Measurements from ENCODE around the gene KCTD20. TPM values are rescaled to one million over a fixed set of nuclear protein-coding genes. Genes with fewer than 3 reads are reported as not detected.
"Not testable (repeated sequence)": the region's sequence is repeated elsewhere in the genome, so short reads cannot be mapped to it uniquely, and the experiment has no call there.

The KCTD20 gene
- total and polyA plus RNA-seq, 11 donors: 8.3 to 43.9 (median 27.7) TPM

DNA sequence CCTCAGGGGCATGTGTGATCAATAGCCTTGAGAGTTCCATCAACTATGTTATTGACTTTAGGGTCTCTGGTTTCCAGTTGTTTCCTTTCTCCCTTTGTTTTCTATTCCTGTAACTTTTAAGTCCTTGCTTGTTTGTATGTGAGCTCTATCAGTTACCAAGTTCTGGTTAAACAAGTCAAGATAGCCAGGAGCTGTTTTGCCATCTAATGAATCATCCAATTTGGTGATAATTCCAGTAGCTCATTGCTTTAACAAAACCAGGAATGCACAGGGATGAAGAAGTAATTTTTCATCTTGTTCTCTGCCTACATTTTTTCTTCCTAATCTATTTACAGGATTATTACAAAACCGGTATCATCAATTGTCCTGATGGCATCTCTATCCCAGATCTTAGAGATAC, 36.5 kb downstream of the KCTD20 start:
- no peak overlapping the region for H3K27ac ChIP-seq

DNA sequence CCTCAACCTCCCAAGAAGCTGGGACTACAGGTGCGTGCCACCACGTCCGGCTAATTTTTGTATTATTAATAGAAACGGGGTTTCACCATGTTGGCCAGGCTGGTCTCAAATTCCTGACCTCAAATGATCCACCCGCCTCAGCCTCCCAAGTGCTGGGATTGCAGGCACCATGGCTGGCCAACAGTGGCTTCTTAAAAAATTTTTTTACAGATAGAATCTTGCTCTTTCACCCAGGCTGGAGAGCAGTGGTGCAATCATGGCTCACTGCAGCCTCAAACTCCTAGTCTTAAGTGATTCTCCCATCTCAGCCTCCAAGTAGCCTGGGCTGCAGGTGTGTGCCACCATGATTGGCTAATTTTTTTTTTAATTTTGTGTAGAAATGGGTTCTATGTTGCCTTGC, 40.5 kb downstream of the KCTD20 start:
- WGBS, 4 donors: 83 to 94% (median 91%) methylated on average over 5 of the region's 5 CpGs
- DNase-seq; H3K27ac ChIP-seq; H3K4me3 ChIP-seq; H3K27me3 ChIP-seq; ATAC-seq; H3K9me3 ChIP-seq; intact Hi-C loops (cut with DNase I): not testable (repeated sequence)
- peaks cover 0 to 95% (median 92%) of the 10 kb centered on the region in 9 donors for H3K36me3 ChIP-seq
- H3K4me1 ChIP-seq: peaks cover 0 to 12% (median 6%) of the 10 kb centered on the region in 12 donors

More for the DNA sequence above, 36.5 kb downstream of the KCTD20 start:
- intact Hi-C loops (cut with DNase I): no loop called here
- Histone ChIP-seq H3K4me3 (no peak overlapping the region), H3K9me3 (no peaks in the 10 kb centered on the region), H3K36me3 (peaks cover 0 to 85% (median 73%) of the 10 kb centered on the region in 9 donors), H3K27me3 (no peaks in the 10 kb centered on the region), H3K4me1 (peaks cover 0 to 9% (median 0%) of the 10 kb centered on the region in 12 donors)
- DNase-seq (no peak), ATAC-seq (no peak)
- WGBS, 4 donors: 90 to 100% (median 94%) methylated on average over 1 of the region's 1 CpG
- TF ChIP-seq POLR2A (IDR thresholded peaks at IDR 0.05): no peak
- TF ChIP-seq, protein P1, sequence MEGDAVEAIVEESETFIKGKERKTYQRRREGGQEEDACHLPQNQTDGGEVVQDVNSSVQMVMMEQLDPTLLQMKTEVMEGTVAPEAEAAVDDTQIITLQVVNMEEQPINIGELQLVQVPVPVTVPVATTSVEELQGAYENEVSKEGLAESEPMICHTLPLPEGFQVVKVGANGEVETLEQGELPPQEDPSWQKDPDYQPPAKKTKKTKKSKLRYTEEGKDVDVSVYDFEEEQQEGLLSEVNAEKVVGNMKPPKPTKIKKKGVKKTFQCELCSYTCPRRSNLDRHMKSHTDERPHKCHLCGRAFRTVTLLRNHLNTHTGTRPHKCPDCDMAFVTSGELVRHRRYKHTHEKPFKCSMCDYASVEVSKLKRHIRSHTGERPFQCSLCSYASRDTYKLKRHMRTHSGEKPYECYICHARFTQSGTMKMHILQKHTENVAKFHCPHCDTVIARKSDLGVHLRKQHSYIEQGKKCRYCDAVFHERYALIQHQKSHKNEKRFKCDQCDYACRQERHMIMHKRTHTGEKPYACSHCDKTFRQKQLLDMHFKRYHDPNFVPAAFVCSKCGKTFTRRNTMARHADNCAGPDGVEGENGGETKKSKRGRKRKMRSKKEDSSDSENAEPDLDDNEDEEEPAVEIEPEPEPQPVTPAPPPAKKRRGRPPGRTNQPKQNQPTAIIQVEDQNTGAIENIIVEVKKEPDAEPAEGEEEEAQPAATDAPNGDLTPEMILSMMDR (IDR thresholded peaks at IDR 0.05): no peak

DNA sequence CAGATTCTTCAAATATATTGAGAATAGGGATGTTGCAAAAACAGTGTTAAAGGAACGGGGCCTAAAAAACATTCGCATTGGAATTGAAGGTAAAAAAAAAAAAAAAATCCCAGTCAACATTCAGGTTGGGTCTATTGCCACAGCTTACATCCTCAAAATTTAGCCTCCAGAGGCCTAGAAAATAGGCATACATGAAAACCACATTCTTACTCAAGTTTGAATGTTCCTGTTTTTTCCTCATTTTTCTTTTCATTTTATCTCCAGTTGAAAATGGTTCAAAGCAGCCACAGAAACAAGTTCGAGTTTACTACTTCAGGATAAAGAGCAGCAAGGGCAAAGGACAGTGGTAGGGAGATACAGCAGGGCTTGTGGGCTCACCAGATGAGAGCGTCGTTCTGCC, 41.9 kb downstream of the KCTD20 start:
- H3K27ac ChIP-seq: no peak overlapping the region
- TF ChIP-seq, protein P1 (IDR thresholded peaks at IDR 0.05): no peak
- no peak for TF ChIP-seq POLR2A (IDR thresholded peaks at IDR 0.05)
- no peak overlapping the region for H3K4me3 ChIP-seq
- no peak for ATAC-seq
- intact Hi-C loops (cut with DNase I): no loop called here
- H3K9me3 ChIP-seq: no peaks in the 10 kb centered on the region
- H3K36me3 ChIP-seq: peaks cover 0 to 94% (median 88%) of the 10 kb centered on the region in 9 donors
- DNase-seq: no peak
- WGBS, 4 donors: 89 to 92% (median 90%) methylated on average over 5 of the region's 5 CpGs
- peaks cover 0 to 21% (median 12%) of the 10 kb centered on the region in 12 donors for H3K4me1 ChIP-seq
- no peaks in the 10 kb centered on the region for H3K27me3 ChIP-seq

GRCh38 chr6:36487698-36488097, 44.9 kb downstream of the KCTD20 start:
- DNase-seq (no peak), ATAC-seq (no peak)
- 92 to 100% (median 99%) methylated on average over 1 of the region's 1 CpG for WGBS, 4 donors
- TF ChIP-seq, protein P1 (IDR thresholded peaks at IDR 0.05): no peak
- TF ChIP-seq POLR2A (IDR thresholded peaks at IDR 0.05): no peak
- Histone ChIP-seq H3K9me3 (no peaks in the 10 kb centered on the region), H3K4me3 (no peak overlapping the region), H3K27me3 (no peaks in the 10 kb centered on the region), H3K4me1 (peaks cover 0 to 21% (median 14%) of the 10 kb centered on the region in 12 donors), H3K36me3 (peaks cover 0 to 87% (median 60%) of the 10 kb centered on the region in 9 donors), H3K27ac (peak overlapping the region in 2 of 12 donors; percentile 3 to 11)
- intact Hi-C loops (cut with DNase I): no loop called here

- no peaks in the 10 kb centered on the region for H3K27me3 ChIP-seq
- H3K9me3 ChIP-seq: no peaks in the 10 kb centered on the region
- ATAC-seq (peak; percentile 45 to 70 (median 60)), DNase-seq (no peak)
- no peak overlapping the region for H3K4me3 ChIP-seq
- TF ChIP-seq, protein P1 (IDR thresholded peaks at IDR 0.05): no peak
- TF ChIP-seq POLR2A (IDR thresholded peaks at IDR 0.05): no peak
- peak overlapping the region in 2 of 12 donors; percentile 3 to 11 for H3K27ac ChIP-seq
- peaks cover 0 to 84% (median 57%) of the 10 kb centered on the region in 9 donors for H3K36me3 ChIP-seq
- peaks cover 0 to 21% (median 15%) of the 10 kb centered on the region in 12 donors for H3K4me1 ChIP-seq
- intact Hi-C loops (cut with DNase I): no loop called here
Observed at GRCh38 chr6:36488221-36488620, 45.4 kb downstream of the KCTD20 start.
